Astrocyte of the cerebellum (primary cell): ENCODE measurements around the gene APC2.

Experiments used
- DNase-seq: peaks from one replicate; pipeline ENCODE4 v3.0.0-alpha.2; 2011; ENCODE audit warnings: low read depth
- H3K4me3 ChIP-seq: 2 replicates; pipeline ENCODE4 v1.5.1; 2011; ENCODE audit warnings: mild to moderate bottlenecking, low read depth, low read length, moderate library complexity
- in situ Hi-C: cut with HindIII; loops from 2 replicates; pipeline ENCODE4 v1.10.0; 2017; ENCODE audit warnings: low sequenced_read_pairs
- TF ChIP-seq, protein P1 (sequence below): IDR thresholded peaks from 2 replicates; pipeline ENCODE4 v1.5.1; 2012; ENCODE audit warnings: low read length, low read depth, moderate library complexity, mild to moderate bottlenecking; ENCODE audit errors: missing control alignments

The APC2 gene

DNA sequence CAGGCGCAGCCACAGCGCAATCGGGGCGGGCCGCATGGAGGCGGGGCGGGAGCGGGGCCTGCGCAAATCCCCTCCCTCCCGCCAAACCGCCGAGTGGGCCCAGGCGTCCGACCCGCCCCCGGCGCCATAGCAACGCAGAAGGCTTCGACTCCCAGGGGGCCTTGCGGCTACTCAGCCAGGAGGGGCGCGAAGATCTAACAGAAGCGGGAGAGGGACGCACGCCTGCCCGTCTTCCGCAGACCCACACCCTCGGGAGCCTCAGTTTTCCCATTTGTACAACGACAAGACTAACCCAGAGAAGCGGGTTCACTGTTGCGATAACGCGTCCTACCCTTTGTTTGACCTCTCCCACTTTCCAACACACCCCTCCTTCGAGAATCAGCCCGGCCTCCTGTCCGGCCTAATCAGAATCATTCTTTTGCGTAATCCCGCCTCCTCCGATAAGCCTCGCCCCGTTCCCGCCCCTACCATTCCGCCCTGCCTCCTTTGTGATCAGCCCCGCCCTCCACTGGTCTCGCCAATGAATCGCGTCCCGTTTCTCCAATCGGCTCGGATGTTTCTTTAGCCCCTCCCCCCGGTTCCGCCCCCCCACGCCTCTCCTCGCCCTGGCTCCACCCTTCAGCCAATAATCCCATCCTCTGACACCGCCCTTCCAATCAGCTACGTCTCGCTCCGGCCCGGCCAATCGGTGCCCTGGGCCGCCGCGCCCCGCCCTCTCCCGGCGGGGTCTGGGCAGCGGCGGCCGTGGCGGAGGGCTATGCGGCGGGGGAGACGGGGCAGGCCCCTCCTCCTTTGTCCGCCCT is 40.6 kb downstream of the APC2 start, which contains the start of gene PCSK4:
TSS of gene PCSK4 (minus strand) at position 40 of the 803 bp plus-strand sequence. CDS start at position 36, 4 bp downstream.
- in situ Hi-C loops: no loop called here
- DNase-seq: peak; percentile 97
- TF ChIP-seq, protein P1, sequence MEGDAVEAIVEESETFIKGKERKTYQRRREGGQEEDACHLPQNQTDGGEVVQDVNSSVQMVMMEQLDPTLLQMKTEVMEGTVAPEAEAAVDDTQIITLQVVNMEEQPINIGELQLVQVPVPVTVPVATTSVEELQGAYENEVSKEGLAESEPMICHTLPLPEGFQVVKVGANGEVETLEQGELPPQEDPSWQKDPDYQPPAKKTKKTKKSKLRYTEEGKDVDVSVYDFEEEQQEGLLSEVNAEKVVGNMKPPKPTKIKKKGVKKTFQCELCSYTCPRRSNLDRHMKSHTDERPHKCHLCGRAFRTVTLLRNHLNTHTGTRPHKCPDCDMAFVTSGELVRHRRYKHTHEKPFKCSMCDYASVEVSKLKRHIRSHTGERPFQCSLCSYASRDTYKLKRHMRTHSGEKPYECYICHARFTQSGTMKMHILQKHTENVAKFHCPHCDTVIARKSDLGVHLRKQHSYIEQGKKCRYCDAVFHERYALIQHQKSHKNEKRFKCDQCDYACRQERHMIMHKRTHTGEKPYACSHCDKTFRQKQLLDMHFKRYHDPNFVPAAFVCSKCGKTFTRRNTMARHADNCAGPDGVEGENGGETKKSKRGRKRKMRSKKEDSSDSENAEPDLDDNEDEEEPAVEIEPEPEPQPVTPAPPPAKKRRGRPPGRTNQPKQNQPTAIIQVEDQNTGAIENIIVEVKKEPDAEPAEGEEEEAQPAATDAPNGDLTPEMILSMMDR: no peak
- H3K4me3 ChIP-seq: peak within 1 kb of the TSS; percentile 49

DNA sequence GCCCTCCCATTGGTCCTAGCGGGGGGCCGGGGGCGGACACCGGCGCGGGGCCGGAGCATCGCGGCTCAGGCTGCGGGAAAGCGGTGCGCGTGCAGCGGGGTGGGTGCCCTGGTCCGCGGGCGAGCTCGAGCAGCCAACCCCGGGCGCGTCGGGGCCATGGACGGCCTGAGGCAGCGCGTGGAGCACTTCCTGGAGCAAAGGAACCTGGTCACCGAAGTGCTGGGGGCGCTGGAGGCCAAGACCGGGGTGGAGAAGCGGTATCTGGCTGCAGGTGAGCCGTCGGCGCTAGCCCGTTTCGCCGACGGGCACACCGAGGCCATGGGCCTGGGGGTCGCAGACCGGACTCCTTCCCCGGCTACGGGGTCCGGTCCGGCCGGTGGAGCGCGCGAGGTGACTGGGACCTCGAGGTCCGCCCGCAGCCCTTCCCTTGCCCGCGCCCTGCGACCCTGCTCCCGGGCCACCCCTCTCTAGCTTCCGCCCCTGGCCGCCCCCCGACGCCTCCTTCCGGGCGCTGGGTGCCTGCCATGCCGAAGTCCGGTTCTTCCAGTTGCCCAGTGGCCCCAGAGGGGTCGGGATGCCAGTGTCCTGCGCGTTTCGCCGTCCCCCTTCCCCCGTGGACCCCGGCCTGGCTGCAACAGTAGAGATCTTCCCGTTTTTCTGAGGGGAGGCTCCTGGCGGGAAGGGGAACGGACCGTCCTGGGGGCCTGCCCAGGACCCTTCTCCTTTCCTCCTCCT is 41.4 kb downstream of the APC2 start, which contains the start of gene REEP6:
TSS of gene REEP6 (plus strand) at position 68 of the 735 bp plus-strand sequence. CDS start at position 157, 89 bp downstream.
- no peak for DNase-seq
- H3K4me3 ChIP-seq: peak within 1 kb of the TSS; percentile 49
- TF ChIP-seq, protein P1: no peak
- in situ Hi-C loops: no loop called here

DNA sequence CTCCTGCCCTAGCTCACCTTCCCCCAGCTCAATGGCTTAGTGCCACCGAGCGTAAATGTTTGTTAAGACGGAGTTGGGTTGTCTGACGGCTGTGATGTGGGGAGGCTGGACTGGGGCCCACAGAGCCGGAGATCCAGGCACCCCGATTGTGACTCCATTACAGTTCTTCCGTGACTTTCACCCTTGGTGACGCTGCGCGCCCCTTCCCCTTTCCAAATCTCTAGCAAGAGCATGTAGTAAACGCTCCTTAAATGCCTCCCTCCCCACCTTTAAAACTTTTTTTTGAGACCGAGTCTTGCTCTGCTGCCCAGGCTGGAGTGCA is 41.9 kb downstream of the APC2 start:
- TF ChIP-seq, protein P1: no peak
- no peak overlapping the region for H3K4me3 ChIP-seq

DNA sequence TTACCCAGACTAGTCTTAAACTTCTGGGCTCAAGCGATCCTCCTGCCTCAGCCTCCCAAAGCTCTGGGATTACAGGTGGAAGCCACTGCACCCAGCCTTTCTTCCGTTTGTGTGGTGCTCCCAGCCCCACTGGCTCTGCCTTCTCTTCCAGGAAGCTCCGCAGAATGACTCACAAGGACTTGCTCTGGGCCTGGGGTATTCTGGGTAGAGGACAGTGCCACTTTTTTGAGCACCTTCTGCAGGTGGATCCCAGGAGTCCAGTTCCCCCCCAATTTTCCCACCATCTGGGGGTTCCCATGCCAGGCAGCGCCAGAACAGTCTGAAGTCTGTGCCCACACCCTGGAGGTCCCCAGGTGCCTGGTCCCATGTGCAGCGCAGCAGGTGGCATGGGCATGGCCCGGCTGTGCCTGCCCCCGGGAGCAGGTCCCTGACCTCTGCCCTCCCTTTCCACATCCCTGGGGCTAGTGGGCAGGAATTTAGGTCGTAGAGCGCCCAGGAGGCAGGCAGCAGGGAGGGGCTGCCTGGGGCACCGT is 42.6 kb downstream of the APC2 start:
- H3K4me3 ChIP-seq: no peak overlapping the region
- in situ Hi-C loops: no loop called here
- TF ChIP-seq, protein P1: no peak
- no peak for DNase-seq

More for the DNA sequence above, 41.9 kb downstream of the APC2 start:
- in situ Hi-C loops: no loop called here
- DNase-seq: no peak

DNA sequence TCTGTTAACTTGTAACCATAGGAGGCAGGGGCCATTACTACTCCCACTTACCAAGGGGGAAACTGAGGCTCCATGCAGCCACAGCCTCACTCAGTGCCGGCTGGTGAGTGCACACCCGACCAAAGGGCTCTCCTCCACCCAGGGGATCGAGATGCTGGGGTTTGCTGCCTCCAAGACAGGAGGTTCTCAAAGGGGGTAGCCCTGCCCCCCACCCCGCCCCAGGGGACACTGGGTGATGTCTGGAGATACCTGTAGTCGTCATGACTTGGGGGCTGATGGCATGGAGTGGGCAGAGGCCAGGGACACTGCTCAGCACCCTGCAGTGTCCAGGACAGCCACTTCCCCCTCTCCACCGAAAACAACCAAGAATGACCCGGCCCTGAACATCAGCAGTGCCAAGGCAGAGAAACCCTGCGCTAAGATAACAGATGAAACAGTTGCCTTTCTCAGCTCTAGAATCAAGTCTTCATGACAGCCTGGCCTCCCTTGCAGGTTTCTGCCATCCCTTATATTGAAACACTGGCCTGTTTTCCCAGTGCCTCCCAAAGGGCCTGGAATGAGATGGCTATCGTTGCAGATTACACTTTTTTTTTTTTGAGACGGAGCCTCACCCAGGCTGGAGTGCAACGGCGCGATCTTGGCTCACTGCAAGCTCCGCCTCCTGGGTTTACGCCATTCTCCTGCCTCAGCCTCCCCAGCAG is 44.3 kb downstream of the APC2 start:
- no peak overlapping the region for H3K4me3 ChIP-seq
- TF ChIP-seq, protein P1: no peak
- in situ Hi-C loops: no loop called here
- DNase-seq: no peak
